Anterior cingulate cortex (tissue), 58 donors: ENCODE data around the gene LRRC75A.

Experiments used
- DNase-seq, 58 donors: peaks; one replicate each; lab custom pipeline; 2025; lab: John Stamatoyannopoulos, UW

LRRC75A gene

DNA sequence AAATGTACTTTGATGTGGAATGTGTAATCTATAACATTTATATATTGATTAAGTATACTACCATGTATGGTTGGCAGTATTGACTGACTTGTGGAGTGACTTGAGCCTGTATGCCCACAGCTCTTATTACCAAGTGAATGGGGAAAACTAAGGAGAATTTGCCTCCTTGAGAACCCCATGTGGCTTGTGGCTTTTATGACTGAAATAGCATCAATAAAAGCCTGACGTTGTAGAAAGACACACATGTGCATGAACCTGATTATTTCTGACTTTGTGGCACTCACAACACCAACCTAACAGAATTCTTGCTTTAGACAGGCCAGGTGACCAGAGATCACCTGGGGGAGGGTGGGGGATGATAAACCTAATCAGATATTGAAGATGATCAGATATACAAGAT lies 2.1 kb upstream of the LRRC75A start:
- no peak for DNase-seq

DNA sequence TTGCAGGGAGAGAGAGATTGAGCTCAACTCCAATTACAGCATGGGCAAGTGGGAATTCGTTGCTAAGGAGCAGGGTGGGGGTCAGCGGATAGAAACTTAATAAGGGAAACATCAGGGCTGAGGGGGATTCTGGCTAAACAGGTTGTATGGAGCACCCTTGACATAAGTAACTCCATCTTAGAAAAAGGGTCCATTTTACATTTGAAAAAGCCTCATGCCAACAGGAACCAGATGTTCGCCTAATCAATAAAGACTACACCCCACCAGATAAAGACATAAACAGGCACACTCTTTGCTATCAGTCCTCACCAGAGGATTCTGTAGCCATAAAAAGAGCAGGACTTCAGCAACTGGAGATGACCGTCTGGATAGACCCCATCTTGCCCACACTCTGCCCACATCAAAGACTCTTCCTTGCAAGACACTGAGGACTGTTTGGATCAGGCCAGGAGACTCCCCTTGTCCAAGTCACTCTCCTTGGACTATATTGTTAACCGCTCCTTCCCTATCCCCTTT lies 1.6 kb upstream of the LRRC75A start:
- DNase-seq: no peak

DNA sequence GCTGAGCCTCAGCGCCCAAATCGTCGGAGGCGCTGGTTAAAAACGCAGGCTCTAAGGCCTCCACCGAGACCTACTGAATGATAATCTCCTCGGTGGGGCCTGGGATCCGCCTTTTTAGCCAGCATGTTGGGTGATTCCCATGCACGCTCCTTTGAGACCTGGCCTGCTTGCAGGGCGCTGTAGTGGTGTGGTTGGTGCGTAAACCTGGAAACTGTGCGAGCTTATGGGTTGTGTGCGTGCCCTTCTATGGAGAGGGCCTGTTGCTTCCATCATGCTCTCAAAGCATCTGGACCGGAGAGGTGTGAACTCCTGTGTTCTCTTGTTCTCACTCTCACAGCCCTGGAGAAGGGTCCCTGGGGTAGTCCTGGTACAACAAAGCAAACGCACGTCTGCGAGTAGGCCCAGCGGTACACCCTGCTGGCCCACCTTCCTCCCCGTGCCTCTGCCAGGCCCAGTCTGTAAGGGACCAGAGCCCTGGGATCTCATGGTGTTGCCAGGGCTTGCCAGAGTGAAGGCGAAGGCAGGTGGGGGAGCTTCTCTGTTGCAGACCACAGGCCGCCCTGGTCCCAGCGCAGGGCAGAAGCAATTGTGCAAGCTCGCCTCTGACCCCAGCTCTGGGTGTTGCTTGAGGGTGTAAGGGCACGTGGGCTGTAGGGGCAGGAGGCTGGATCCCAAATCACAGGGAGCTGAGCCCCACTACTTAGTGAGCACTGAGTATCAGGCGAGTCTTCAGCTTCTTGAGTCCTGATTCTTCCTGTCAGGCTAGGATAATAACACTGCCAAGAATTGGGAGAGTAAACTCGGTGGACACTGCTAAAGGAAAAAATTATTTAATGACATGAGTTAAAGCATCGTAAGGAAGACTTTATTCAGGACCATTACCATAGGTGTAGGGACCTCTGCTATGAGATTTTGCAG lies 879 bp upstream of the LRRC75A start:
- no peak for DNase-seq

DNA sequence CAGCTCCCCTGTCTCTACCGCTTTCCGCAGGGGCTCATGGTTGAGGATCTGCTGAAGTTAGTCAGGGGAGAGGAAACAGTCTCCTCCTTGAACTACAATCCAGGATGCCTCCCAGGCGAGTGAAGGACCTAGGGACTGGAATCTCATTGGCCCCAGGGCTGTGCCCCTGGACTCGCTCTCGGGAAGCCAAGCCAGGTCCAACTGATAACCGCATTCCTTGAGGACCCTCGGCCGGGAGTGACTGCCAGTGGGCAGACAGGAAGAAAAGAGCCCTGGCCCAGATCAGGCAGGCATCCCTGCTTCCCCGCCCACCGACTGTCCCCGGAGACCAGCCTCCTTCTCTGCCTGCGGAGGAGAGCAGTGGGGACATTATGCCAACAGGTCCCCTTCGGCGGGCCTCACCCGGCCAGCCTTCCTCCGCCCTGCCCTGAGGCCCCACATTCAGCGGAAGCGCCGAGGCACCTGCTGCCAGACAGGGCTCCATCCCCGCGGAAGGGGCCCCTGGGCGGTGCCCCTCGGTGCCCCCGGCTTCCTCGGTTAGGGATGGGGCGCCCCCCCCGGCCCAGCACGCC lies 776 bp downstream of the LRRC75A start:
- DNase-seq: peak in 1 of 58 donors; percentile 11

DNA sequence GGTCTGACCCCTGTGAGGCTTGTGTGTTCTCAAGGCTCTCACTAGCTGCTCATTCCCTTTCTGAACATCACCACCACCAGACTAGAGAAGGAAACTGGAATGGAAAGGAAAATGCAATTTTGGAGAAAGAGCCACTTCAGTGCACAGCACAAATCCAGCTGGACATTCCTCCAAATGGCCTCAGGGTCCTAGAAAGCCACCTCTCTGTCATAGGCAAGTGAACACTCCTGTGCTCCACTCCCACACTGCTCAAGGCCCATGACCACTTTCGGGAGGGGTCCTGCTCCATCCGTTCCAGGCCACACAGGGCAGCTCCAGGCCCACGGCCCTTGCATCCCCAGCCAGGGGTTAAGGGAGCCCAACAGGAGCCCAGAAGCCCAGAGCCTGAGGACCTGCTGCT lies 2.6 kb downstream of the LRRC75A start:
- DNase-seq: no peak

DNA sequence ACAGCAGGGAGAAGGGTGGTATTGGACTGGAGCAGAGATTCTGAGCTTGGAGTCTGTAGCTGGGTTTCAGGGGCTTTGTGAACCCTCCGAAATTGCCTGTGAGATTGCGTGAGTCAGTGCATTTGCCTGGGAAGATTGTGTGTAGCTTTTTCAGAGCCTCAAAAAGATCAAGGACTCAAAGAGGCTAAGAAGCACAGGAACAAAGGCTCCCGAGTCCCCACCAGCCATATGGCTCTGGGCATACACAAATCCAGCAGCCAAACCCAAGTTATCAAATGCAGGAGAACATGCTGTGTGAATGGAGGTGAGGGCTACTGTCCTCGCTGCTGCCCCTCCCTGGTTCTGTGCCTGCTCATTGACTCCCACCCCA lies 3.0 kb downstream of the LRRC75A start:
- no peak for DNase-seq

DNA sequence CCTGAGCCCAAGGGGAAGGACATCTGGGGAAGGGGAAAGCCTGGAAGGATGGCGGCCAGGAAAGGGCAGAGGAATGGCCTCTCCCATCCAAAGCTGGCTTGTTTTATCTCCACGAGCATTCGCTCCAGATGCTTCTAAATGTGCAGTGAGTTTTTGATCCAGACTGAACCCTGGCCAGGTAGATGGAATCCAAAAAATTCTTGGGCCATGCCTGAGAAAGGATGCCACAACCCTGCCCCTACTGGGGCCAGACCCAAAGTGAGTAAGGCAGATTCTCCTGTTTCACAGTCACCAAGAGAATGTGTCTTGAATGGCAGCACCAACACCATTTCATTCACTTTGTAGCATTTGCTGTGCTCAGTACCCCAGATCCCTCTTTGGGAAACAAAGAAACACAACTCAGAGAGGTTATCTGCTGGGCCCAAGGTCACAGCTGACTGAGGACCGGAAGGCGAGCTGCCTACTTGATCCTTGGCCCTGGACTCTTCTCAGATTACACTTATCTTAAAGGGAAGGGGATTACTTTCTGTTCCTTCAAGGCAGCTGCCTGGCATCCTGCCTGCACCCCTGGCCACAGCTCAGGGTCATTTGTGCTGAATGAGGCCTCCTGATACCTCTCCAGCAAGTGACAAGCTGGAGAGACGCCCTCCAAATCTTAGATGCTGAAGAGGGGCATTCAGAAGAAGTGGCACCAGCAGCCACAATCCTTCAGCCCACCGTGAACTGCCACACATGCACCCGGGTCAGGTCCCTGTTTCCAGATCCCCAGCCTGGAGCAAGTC lies 3.6 kb downstream of the LRRC75A start:
- no peak for DNase-seq

DNA sequence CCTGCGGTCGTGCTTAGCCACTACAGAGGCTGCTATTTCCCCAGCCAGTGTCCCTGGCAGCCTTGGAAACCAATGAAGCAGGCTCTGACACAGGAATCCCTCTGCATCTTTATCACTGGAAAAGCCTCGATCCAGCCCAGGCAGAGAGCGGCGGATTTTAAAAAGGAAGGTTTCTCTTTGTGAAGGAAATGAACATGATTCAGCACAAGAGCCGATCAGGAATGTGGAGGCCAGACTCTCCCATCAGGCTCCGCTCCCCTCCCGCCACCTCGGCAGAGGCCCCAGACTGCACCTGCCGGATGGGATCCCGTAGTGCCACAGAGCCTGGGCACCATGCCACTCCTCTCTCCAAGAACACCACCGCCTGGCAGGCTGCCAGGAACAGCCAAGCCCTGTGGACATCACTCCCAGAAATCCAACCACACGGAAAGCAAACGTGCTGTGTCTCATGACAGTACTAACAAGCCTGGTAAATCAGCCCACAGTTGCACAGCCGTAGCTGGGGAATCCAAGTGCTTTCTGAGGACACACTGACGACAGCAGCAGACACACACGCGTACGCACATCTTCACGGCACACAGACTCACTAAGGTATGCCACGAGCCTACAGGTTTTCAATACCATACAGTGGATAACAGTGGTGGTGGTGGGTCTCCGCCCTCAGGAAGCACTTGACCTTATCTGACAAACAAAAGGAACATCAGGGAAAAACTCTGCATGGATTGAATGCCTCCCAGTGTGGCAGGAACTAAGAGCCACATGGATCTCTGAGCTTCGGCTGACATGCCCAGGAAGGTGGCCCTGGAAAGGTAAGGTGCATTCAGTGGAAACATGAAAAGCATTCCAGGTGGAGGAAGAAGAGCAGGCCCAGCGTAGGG lies 5.4 kb downstream of the LRRC75A start:
- DNase-seq: peak in 53 of 58 donors; percentile 34 to 91 (median 68)

DNA sequence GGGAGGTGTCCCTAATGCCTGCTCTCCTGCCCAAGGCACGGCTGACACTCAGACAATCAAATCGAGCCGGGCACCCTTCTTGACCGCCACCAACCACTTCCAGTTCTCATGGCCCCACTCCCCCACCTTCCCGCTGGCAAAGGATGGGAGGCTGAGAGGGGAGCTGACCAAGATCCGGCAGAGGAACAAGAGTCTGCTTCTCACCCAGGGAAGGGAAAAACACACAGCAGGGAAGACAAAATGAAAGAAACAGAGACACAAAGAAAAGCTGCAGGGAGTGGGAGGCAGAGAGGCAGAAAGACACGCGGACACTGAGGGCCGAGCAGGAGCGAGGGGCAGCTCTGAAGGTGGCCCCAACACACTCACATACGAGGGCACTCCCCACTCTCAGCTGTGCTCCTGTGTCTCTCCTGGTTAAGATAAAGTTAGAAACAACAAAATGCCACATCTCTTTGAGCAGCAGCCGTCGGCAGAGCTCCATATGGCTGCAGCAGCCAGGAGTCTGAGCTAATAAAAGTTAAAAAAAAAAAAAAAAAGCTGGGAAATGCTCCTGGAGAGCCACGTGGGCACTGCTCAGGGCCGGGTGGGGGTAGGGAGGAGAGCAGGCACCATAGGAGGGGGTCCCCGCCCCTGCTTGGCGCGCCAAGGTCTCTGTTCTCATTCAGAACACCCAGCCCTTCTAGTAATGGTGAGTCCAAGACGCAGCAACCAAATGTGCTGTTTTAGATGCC lies 7.4 kb downstream of the LRRC75A start:
- peak in 26 of 58 donors; percentile 17 to 78 (median 31) for DNase-seq

DNA sequence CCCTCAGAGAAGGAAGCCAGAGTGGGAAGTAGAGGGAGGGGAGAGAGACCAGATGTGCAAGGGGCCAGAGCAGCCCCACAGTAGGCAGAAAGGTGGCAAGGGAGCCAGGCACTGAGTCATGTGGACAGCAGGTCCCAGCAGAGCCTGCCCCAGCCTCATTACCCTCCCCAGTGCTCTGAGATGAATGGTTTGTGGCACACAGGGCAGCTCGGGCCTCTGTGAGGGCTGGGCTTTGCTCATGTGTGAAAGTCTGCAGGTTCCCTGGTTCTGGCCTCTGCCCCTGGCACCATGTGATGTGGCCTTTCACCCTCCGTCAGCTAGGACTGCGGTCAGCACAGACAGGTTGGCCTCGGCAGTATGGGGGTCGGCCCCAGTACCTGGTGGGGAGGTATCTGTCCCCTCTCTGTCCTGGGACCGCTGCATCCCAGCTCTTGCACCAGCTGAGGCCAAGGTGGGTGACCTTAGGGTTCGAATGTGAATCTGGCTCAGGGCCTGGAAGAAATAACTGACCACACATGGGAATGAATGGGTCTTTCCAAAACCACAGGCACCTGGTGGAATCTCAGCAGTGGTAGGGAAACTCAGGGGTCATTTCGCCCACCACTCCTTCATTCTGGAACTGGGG lies 8.9 kb downstream of the LRRC75A start:
- no peak for DNase-seq

DNA sequence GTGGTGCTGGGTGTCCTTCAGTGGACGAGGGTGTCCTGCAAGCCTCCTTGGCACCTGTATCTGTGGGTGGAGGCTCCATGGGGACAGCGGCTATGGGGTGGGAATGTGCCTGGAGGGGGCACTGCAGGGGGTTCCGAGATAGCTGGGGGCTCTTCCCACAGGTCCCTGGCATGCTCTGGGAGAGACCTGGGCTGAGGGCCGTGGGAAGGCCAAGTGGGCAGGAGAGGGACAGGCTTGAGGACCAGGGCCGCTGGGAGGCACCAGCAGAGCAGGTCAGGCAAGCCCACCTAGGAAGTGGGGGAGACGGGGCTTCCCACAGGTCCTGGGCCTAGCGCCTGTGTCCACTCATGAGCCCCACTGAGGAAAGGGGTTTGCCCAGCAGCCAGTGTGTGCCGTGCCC lies 9.7 kb downstream of the LRRC75A start:
- no peak for DNase-seq

DNA sequence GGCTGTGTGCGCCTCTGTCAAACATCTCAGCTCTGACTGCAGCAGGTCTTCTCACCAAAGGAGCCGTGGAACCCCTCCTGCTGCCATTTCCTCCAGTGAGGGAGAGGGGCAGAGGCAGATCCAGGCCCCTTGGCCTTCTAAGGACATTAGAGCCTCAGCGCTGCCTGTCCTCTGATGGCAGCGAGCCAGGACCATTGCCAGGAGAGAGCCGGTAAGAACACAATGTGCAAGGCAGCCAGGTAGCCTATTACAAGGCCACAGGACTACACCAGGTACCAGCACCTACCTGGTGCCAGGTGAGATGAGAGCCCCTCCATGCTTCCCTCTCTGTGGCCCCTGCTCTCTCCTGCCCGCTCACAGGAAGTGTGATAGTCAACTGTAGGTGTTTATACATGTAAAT lies 11.0 kb downstream of the LRRC75A start:
- no peak for DNase-seq

DNA sequence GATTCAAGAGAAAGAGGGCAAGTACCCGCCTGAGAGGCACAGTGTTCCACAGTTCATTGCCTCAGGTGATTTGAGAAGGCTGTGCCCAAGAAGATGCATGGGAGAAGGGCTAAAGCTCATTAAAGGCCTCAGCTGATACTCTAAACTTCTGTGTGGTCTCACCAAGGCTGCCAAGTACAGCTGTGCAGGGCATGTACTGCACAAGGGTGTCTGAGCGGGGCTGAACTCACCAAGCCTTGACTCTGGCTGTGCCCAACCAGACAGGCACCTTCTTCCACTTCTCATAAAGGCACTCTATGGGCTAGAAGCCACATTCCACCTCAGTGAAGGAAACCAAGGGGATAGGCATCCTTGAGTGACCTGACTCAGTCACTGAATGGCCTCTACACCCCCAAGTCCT lies 12.7 kb downstream of the LRRC75A start:
- DNase-seq: no peak

DNA sequence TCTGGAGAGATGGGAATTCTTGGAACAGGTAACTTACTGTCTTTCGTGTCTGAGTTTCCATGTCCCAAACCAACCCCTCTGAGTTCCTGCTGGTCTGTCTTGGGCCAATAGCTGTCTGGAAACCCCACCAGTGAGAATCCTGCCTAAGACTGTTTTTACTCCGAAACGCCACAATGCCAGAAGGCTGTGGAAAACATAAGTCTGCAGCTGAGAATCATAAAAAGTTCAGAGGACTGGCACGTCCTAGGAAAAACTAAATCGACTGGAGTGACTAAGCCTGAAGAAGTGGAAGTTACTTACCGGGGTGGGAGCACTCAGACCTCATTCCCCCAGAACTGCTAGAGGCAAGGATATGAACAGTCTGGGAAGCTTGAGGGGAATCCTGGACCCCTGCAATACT lies 13.3 kb downstream of the LRRC75A start:
- no peak for DNase-seq

DNA sequence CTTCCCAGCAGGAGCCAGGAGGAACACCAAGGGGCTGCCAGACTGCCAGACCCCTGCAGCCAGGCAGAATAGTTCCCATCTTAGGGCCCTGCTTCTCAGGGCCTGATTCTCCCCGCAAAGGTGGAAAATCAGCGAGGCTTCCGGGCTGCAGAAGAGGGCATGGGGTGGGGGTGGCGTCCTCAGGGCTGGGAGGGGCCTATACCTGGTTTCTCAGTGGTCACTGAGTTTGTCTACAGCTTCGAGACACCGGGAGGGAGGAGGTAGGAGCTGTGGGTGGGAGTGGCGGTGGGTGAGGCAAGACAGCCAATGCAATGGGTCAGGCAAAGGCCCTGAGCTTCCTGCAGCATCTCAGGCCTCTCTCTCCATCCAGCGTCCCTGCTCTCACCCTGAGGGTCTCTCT lies 14.3 kb downstream of the LRRC75A start:
- no peak for DNase-seq

DNA sequence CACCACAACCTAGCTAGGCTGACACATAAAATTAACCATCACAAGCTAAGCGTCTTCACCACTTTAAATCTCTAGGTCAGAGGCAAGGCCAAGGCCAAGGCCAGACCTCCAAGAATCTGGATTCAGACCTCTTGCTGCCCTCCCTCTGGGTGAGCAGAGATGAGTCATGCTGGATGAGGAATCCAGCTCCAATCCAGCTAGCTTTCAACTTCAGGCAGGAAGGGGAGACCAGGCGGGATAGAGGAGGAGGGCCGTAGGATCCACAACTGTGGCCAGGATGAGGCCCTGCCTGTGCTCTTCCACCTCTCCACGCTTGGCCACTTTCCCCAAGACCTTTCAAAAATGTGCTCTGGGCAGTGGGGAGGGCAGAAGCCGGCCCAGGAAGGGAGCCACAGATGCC lies 14.7 kb downstream of the LRRC75A start:
- no peak for DNase-seq

DNA sequence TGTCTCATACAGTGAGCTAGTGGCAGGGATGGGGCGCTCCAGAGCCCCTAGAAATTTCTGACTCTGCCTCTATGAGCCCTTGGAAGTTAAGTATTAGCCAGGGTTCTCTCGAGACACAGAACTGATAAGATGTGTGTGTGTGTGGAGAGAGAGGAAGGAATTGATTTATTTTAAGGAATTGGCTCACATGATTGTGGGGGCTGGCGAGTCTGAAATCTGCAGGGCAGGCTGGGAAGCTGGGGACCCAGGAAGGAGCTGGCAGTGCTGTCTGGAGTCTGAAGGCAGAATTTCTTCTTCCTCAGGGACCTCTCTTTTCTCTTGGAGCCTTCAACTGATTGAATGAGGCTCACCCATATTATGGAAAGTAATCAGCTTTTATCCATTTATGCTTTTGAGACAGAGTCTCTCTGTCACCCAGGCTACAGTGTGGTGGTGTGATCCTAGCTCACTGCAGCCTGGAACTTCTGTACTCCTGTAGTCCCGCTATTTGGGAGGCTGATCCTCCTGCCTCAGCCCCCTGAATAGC lies 16.8 kb downstream of the LRRC75A start:
- no peak for DNase-seq

DNA sequence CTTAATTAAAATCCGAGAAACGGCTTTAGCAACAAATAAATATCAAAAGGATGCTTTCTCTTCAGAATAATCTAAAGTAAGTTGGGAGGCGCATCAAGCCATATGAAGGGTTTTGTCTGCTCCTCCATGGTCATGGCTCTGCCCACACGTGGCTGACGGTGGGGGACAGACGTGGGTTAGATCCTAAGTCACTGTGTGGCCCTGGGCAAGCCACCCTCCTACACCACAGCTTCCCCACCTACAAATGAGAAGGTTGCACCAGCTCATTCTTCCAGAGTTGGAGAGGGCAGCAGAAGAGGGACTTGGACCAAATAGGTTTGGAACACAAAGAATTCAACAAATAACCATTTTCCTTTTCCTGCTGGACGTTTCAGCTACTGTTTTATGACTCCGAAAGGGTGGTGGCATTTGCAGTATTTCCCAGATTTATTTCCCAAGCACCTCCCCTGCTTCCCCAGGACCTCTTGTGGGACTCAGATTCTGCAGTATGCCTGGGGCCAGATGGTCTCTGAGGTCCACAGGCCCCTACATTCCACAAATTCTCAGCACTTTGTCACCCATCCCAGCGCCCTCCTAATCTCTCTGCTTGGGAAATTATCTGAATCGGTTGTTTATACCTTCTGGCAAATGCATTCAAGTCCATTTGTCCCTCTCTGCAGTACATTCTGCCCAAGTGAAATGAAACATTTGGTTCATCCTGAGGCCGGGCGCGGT lies 17.8 kb downstream of the LRRC75A start:
- no peak for DNase-seq
